ENCODE data around the gene MSI1. TPM values are rescaled to one million over a fixed set of nuclear protein-coding genes. Genes with fewer than 3 reads are reported as not detected.

The MSI1 gene
- polyA plus RNA-seq, 6 donors from 2014 or later = not detected

GRCh38 chr12:120397824-120398540 lies 29.0 kb upstream of the MSI1 start:
- DNase-seq (no peak), ATAC-seq (ENCODE audit: low read depth in 2 of 2) (no peak)
- Mint-ChIP-seq H3K9me3 (peaks cover 0 to 3% (median 0%) of the 10 kb centered on the region in 7 donors), H3K36me3 (no peaks in the 10 kb centered on the region), H3K27me3 (peaks cover 41 to 73% (median 73%) of the 10 kb centered on the region in 3 donors), H3K4me3 (no peak overlapping the region), H3K4me1 (peaks cover 0 to 3% (median 3%) of the 10 kb centered on the region in 3 donors), H3K27ac (no peak overlapping the region)

GRCh38 chr12:120394483-120395367 lies 25.8 kb upstream of the MSI1 start:
- Mint-ChIP-seq H3K9me3 (peaks cover 0 to 6% (median under 1%) of the 10 kb centered on the region in 7 donors), H3K27me3 (peaks cover 22 to 64% (median 63%) of the 10 kb centered on the region in 3 donors), H3K4me3 (no peak overlapping the region), H3K27ac (no peak overlapping the region), H3K36me3 (peaks cover 0 to 15% of the 10 kb centered on the region in 2 donors), H3K4me1 (peaks cover 0 to 3% (median 3%) of the 10 kb centered on the region in 3 donors)
- ATAC-seq (ENCODE audit: low read depth in 2 of 2) (no peak), DNase-seq (no peak)

GRCh38 chr12:120390540-120391120 lies 21.7 kb upstream of the MSI1 start:
- H3K4me3 Mint-ChIP-seq = no peak overlapping the region
- peaks cover 0 to 8% (median 0%) of the 10 kb centered on the region in 7 donors for H3K9me3 Mint-ChIP-seq
- ATAC-seq (ENCODE audit: low read depth in 2 of 2) (no peak), DNase-seq (no peak)
- peaks cover 0 to 23% of the 10 kb centered on the region in 2 donors for H3K36me3 Mint-ChIP-seq
- H3K4me1 Mint-ChIP-seq = peaks cover 7 to 10% (median 9%) of the 10 kb centered on the region in 3 donors
- H3K27me3 Mint-ChIP-seq = peaks cover 19 to 66% (median 54%) of the 10 kb centered on the region in 3 donors
- H3K27ac Mint-ChIP-seq = no peak overlapping the region

- ATAC-seq (ENCODE audit: low read depth in 2 of 2) = no peak
- H3K4me3 Mint-ChIP-seq = peak overlapping the region in 1 of 8 donors; percentile 62
- no peak overlapping the region for H3K27ac Mint-ChIP-seq
- H3K27me3 Mint-ChIP-seq = peaks cover 23 to 62% (median 38%) of the 10 kb centered on the region in 3 donors
- H3K9me3 Mint-ChIP-seq = peaks cover 0 to 8% (median 0%) of the 10 kb centered on the region in 7 donors
- H3K36me3 Mint-ChIP-seq = peaks cover 0 to 23% of the 10 kb centered on the region in 2 donors
- peaks cover 4 to 9% (median 7%) of the 10 kb centered on the region in 3 donors for H3K4me1 Mint-ChIP-seq
- no peak for DNase-seq
These were observed 19.9 kb upstream of the MSI1 start for GRCh38 chr12:120388691-120389481.

- ATAC-seq (ENCODE audit: low read depth in 2 of 2) (no peak), DNase-seq (no peak)
- peaks cover 0 to 5% (median 4%) of the 10 kb centered on the region in 3 donors for H3K4me1 Mint-ChIP-seq
- peak overlapping the region in 1 of 6 donors; percentile 4 for H3K27ac Mint-ChIP-seq
- peaks cover 29 to 52% (median 39%) of the 10 kb centered on the region in 3 donors for H3K27me3 Mint-ChIP-seq
- H3K4me3 Mint-ChIP-seq = no peak overlapping the region
- H3K36me3 Mint-ChIP-seq = no peaks in the 10 kb centered on the region
- H3K9me3 Mint-ChIP-seq = no peaks in the 10 kb centered on the region
These were observed 12.9 kb upstream of the MSI1 start for GRCh38 chr12:120381752-120382419.

- H3K4me3 Mint-ChIP-seq = no peak overlapping the region
- H3K9me3 Mint-ChIP-seq = no peaks in the 10 kb centered on the region
- no peaks in the 10 kb centered on the region for H3K36me3 Mint-ChIP-seq
- no peak for DNase-seq
- peaks cover 0 to 6% (median 4%) of the 10 kb centered on the region in 3 donors for H3K4me1 Mint-ChIP-seq
- no peak for ATAC-seq (ENCODE audit: low read depth in 2 of 2)
- peaks cover 37 to 72% (median 69%) of the 10 kb centered on the region in 3 donors for H3K27me3 Mint-ChIP-seq
- peak overlapping the region in 1 of 6 donors; percentile 13 for H3K27ac Mint-ChIP-seq
These were observed 9.1 kb upstream of the MSI1 start for GRCh38 chr12:120378036-120378435.

GRCh38 chr12:120377611-120378010 lies 8.6 kb upstream of the MSI1 start:
- Mint-ChIP-seq H3K27ac (no peak overlapping the region), H3K4me3 (no peak overlapping the region), H3K27me3 (peaks cover 41 to 74% (median 73%) of the 10 kb centered on the region in 3 donors), H3K36me3 (no peaks in the 10 kb centered on the region), H3K9me3 (no peaks in the 10 kb centered on the region), H3K4me1 (peaks cover 0 to 6% (median 4%) of the 10 kb centered on the region in 3 donors)
- ATAC-seq (ENCODE audit: low read depth in 2 of 2) (no peak), DNase-seq (no peak)

- Mint-ChIP-seq H3K4me1 (peaks cover 0 to 6% (median 4%) of the 10 kb centered on the region in 3 donors), H3K9me3 (no peaks in the 10 kb centered on the region), H3K27me3 (peaks cover 41 to 74% (median 73%) of the 10 kb centered on the region in 3 donors), H3K36me3 (no peaks in the 10 kb centered on the region), H3K27ac (no peak overlapping the region), H3K4me3 (no peak overlapping the region)
- no peak for DNase-seq
- no peak for ATAC-seq (ENCODE audit: low read depth in 2 of 2)
These were observed 8.1 kb upstream of the MSI1 start for GRCh38 chr12:120376934-120377572.

GRCh38 chr12:120376416-120376815 lies 7.5 kb upstream of the MSI1 start:
- peaks cover 0 to 6% (median 4%) of the 10 kb centered on the region in 3 donors for H3K4me1 Mint-ChIP-seq
- H3K27ac Mint-ChIP-seq = no peak overlapping the region
- no peak overlapping the region for H3K4me3 Mint-ChIP-seq
- peaks cover 42 to 74% (median 73%) of the 10 kb centered on the region in 3 donors for H3K27me3 Mint-ChIP-seq
- H3K36me3 Mint-ChIP-seq = no peaks in the 10 kb centered on the region
- no peaks in the 10 kb centered on the region for H3K9me3 Mint-ChIP-seq
- DNase-seq (no peak), ATAC-seq (ENCODE audit: low read depth in 2 of 2) (no peak)

GRCh38 chr12:120376009-120376408 lies 7.0 kb upstream of the MSI1 start:
- H3K36me3 Mint-ChIP-seq = no peaks in the 10 kb centered on the region
- DNase-seq (no peak), ATAC-seq (ENCODE audit: low read depth in 2 of 2) (no peak)
- peaks cover 42 to 74% (median 73%) of the 10 kb centered on the region in 3 donors for H3K27me3 Mint-ChIP-seq
- H3K4me3 Mint-ChIP-seq = no peak overlapping the region
- peaks cover 0 to 6% (median 4%) of the 10 kb centered on the region in 3 donors for H3K4me1 Mint-ChIP-seq
- no peaks in the 10 kb centered on the region for H3K9me3 Mint-ChIP-seq
- no peak overlapping the region for H3K27ac Mint-ChIP-seq

GRCh38 chr12:120373683-120374082 lies 4.7 kb upstream of the MSI1 start:
- H3K36me3 Mint-ChIP-seq = no peaks in the 10 kb centered on the region
- peak overlapping the region in 1 of 8 donors; percentile 47 for H3K4me3 Mint-ChIP-seq
- peaks cover 15 to 20% (median 18%) of the 10 kb centered on the region in 3 donors for H3K4me1 Mint-ChIP-seq
- ATAC-seq (ENCODE audit: low read depth in 2 of 2) = no peak
- no peak overlapping the region for H3K27ac Mint-ChIP-seq
- peaks cover 0 to 1% (median 0%) of the 10 kb centered on the region in 7 donors for H3K9me3 Mint-ChIP-seq
- peaks cover 57 to 81% (median 77%) of the 10 kb centered on the region in 3 donors for H3K27me3 Mint-ChIP-seq
- no peak for DNase-seq

All from naive B cell (primary cell).